ENCODE results near the gene LYZL2. TPM values are rescaled to one million over a fixed set of nuclear protein-coding genes. Genes with fewer than 3 reads are reported as not detected.
"Not testable (repeated sequence)": the region's sequence is repeated elsewhere in the genome, so short reads cannot be mapped to it uniquely, and the experiment has no call there.

Gene LYZL2
- total RNA-seq, 1 experiment from 2014 or later, result not detected

DNA sequence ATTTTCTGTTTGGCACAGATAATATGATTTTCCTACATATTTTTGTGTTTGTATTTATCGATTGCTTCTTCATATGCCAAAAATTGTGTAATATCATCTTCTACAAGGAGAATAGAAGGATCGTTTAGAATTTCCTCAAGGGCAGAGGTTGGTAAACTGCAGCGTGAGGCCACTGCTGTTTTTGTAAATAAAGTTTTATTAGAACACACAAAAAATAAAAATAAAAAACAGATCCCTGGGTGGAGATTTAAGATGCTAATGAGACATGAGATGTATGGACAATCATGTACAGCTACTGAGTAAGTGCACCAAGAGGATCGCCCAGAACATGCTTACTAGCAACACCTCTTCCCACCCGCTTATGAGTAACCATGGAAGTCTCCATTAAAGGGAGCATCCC lies 9.6 kb downstream of the LYZL2 start:
- intact Hi-C loops (cut with micrococcal nuclease; ENCODE audit: unreplicated experiment), result no loop called here
- CTCF ChIA-PET, result no interaction called here

DNA sequence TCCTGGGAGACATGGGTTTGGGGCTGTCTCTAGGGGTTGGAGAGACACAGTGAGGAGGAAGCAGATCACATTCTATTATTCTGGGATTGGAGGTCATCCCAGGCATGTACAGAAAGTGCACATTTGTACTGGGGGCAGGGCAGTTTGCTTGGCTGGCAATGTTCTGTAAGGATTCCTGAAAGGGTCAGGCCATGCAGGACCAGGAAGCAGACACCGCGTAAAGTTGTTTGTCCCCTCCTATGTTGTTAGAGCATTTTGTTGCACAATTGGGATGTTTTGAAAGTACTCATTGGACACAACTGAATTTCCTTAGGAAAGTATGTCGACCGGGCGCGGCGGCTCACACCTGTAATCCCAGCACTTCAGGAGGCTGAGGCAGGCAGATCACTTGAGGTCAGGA lies 12.5 kb downstream of the LYZL2 start:
- CTCF ChIA-PET, result no interaction called here
- H3K36me3 ChIP-seq (ENCODE audit: insufficient read depth, low read length, poor library complexity, severe bottlenecking), result no peaks in the 10 kb centered on the region
- TF ChIP-seq CTCF (conservative IDR thresholded peaks at IDR 0.05; ENCODE audit: low read depth, low read length), result no peak
- TF ChIP-seq EZH2 (IDR thresholded peaks at IDR 0.05; ENCODE audit: borderline replicate concordance, low read depth, low read length, poor library complexity, severe bottlenecking), result no peak
- H3K27me3 ChIP-seq (replicated peaks; ENCODE audit: insufficient read depth, low read depth, low read length, poor library complexity), result no peaks in the 10 kb centered on the region
- BruUV-seq (replicated peaks), result no TSS peak
- H3K4me1 ChIP-seq (ENCODE audit: insufficient read depth, low read length, poor library complexity, severe bottlenecking), result no peaks in the 10 kb centered on the region
- DNase-seq (ENCODE audit: low spot score), result no peak
- intact Hi-C loops (cut with micrococcal nuclease; ENCODE audit: unreplicated experiment), result no loop called here
- H3K9me3 ChIP-seq (ENCODE audit: low read depth, low read length, poor library complexity, severe bottlenecking), result no peaks in the 10 kb centered on the region
- H3K4me3 ChIP-seq (ENCODE audit: low read depth, low read length, poor library complexity, severe bottlenecking), result no peak overlapping the region
- POLR2A ChIA-PET (ENCODE audit: low non-redundant PET), result no interaction called here
- no peak overlapping the region for H3K27ac ChIP-seq (ENCODE audit: low read depth, low read length, poor library complexity, severe bottlenecking)

More for the DNA sequence above, 9.6 kb downstream of the LYZL2 start:
- Histone ChIP-seq H3K36me3 (ENCODE audit: insufficient read depth, low read length, poor library complexity, severe bottlenecking) (no peaks in the 10 kb centered on the region), H3K4me1 (ENCODE audit: insufficient read depth, low read length, poor library complexity, severe bottlenecking) (no peaks in the 10 kb centered on the region), H3K4me3 (ENCODE audit: low read depth, low read length, poor library complexity, severe bottlenecking) (no peak overlapping the region), H3K27me3 (replicated peaks; ENCODE audit: insufficient read depth, low read depth, low read length, poor library complexity) (no peaks in the 10 kb centered on the region), H3K27ac (ENCODE audit: low read depth, low read length, poor library complexity, severe bottlenecking) (no peak overlapping the region), H3K9me3 (ENCODE audit: low read depth, low read length, poor library complexity, severe bottlenecking) (no peaks in the 10 kb centered on the region)
- POLR2A ChIA-PET (ENCODE audit: low non-redundant PET), result no interaction called here
- no peak for DNase-seq (ENCODE audit: low spot score)
- no TSS peak for BruUV-seq (replicated peaks)
- no peak for TF ChIP-seq EZH2 (IDR thresholded peaks at IDR 0.05; ENCODE audit: borderline replicate concordance, low read depth, low read length, poor library complexity, severe bottlenecking)
- no peak for TF ChIP-seq CTCF (conservative IDR thresholded peaks at IDR 0.05; ENCODE audit: low read depth, low read length)

GRCh38 chr10:30611041-30611440 lies 18.5 kb downstream of the LYZL2 start:
- H3K27me3 ChIP-seq (replicated peaks; ENCODE audit: insufficient read depth, low read depth, low read length, poor library complexity); H3K27ac ChIP-seq (ENCODE audit: low read depth, low read length, poor library complexity, severe bottlenecking); H3K4me3 ChIP-seq (ENCODE audit: low read depth, low read length, poor library complexity, severe bottlenecking); BruUV-seq (replicated peaks); CTCF ChIA-PET; intact Hi-C loops (cut with micrococcal nuclease; ENCODE audit: unreplicated experiment); H3K36me3 ChIP-seq (ENCODE audit: insufficient read depth, low read length, poor library complexity, severe bottlenecking); POLR2A ChIA-PET (ENCODE audit: low non-redundant PET); H3K9me3 ChIP-seq (ENCODE audit: low read depth, low read length, poor library complexity, severe bottlenecking); H3K4me1 ChIP-seq (ENCODE audit: insufficient read depth, low read length, poor library complexity, severe bottlenecking); DNase-seq (ENCODE audit: low spot score): not testable (repeated sequence)

DNA sequence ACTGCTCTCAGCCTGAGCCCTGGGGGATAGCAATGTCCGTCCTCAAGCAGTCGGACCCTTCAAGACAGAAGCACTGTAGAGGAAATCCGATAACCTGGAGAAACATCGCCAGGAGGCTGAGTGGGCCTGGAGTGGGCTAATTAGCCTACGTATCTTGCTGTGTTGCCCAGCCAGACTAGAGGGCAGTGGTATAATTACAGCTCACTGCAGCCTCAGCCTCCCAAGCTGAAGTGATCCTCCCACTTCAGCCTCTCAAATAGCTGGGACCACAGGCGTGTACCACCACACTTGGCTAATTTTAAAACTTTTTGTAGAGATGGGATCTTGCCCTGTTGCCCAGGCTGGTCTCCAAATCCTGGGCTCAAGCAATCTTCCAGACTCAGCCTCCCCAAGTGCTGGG lies 21.7 kb downstream of the LYZL2 start:
- Histone ChIP-seq H3K4me3 (ENCODE audit: low read depth, low read length, poor library complexity, severe bottlenecking) (no peak overlapping the region), H3K9me3 (ENCODE audit: low read depth, low read length, poor library complexity, severe bottlenecking) (no peaks in the 10 kb centered on the region), H3K36me3 (ENCODE audit: insufficient read depth, low read length, poor library complexity, severe bottlenecking) (no peaks in the 10 kb centered on the region), H3K27me3 (replicated peaks; ENCODE audit: insufficient read depth, low read depth, low read length, poor library complexity) (no peaks in the 10 kb centered on the region), H3K27ac (ENCODE audit: low read depth, low read length, poor library complexity, severe bottlenecking) (no peak overlapping the region), H3K4me1 (ENCODE audit: insufficient read depth, low read length, poor library complexity, severe bottlenecking) (no peaks in the 10 kb centered on the region)
- intact Hi-C loops (cut with micrococcal nuclease; ENCODE audit: unreplicated experiment), result no loop called here
- no TSS peak for BruUV-seq (replicated peaks)
- no peak for DNase-seq (ENCODE audit: low spot score)
- TF ChIP-seq CTCF (conservative IDR thresholded peaks at IDR 0.05; ENCODE audit: low read depth, low read length), result no peak
- TF ChIP-seq EZH2 (IDR thresholded peaks at IDR 0.05; ENCODE audit: borderline replicate concordance, low read depth, low read length, poor library complexity, severe bottlenecking), result no peak
- POLR2A ChIA-PET (ENCODE audit: low non-redundant PET), result no interaction called here
- CTCF ChIA-PET, result no interaction called here

Measured in A673 (cell line).